ENCODE measurements around the gene TRAF4.

- TF ChIP-seq CTCF (IDR thresholded peaks at IDR 0.05; ENCODE audit: borderline replicate concordance, extremely low read depth, low read length, poor library complexity, severe bottlenecking) (no peak), EZH2 (IDR thresholded peaks at IDR 0.05; ENCODE audit: borderline replicate concordance, low read depth, low read length, severe bottlenecking) (no peak)
Measured at GRCh38 chr17:28737316-28737715, 6.5 kb upstream of the TRAF4 start.

All from DND-41 (cell line).